GM18505 (cell line): ENCODE results near the gene TRIM46.
"Not testable (repeated sequence)": the region's sequence is repeated elsewhere in the genome, so short reads cannot be mapped to it uniquely, and the experiment has no call there.

Source experiments
- ATAC-seq: cut with Tn5 transposase; IDR thresholded peaks from one replicate; pipeline ENCODE4 v1.9.1; 2021; ENCODE audit not compliant: unreplicated experiment
- POLR2A ChIP-seq: IDR thresholded peaks from 4 replicates; pipeline ENCODE4 v1.6.1; 2011; ENCODE audit warnings: borderline replicate concordance; ENCODE audit not compliant: insufficient read depth, insufficient read length; ENCODE audit errors: extremely low read depth

TRIM46 gene

DNA sequence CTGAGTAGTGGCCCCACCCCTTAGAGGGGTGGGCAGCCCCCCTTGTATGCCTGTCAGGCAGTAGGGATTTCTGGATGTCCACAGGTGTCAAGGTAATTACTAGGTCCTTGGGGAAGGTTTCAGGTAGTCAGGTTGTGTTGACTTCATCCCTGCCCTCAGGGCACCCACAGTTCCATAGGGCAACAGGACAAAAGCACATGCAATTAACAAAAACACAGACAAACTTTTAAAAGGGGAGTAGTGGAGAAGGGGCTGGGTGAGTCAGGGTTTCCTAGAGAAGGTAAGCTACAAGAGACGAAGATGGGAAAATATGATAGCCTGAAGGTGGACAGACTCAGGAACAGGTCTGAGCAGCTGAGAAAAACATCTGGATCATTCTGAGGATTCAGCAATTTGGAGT is 14.7 kb upstream of the TRIM46 start:
- no peak for ATAC-seq
- TF ChIP-seq POLR2A, result no peak

DNA sequence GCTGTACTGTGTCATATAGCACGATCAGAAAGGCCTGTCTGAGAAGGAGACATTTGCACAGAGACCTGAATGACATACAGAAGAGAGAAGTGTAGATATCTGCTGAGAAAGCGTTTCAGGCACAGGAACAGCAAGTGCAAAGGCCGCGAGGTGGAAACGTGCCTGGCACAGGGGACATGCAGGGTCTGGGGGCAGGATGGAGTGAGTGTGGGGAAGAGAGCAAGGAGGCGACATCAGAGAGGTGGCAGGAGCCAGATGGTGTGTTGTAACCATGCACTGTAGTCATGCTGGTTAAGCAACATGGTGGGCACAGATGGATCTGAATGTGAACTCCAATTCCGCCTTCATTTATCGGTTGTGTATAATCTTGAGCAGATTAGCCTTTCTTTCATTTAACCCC is 13.5 kb upstream of the TRIM46 start:
- ATAC-seq, result no peak
- TF ChIP-seq POLR2A, result no peak

DNA sequence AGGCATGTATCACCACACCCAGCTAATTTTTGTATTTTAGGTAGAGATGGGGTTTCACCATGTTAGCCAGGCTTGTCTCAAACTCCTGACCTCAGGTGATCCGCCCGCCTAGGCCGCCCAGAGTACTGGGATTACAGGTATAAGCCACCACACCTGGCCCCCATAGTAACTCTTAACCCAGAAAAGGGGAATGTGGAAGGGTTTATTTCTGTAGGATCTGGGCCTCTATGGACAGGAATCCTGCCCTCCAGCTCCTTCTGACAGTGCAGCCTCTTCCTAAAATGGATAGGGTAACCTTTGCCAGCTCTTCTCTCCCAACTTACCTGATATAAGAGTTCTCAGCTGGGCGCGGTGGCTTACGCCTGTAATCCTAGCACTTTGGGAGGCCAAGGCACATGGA is 11.0 kb upstream of the TRIM46 start:
- not testable (repeated sequence) for ATAC-seq

DNA sequence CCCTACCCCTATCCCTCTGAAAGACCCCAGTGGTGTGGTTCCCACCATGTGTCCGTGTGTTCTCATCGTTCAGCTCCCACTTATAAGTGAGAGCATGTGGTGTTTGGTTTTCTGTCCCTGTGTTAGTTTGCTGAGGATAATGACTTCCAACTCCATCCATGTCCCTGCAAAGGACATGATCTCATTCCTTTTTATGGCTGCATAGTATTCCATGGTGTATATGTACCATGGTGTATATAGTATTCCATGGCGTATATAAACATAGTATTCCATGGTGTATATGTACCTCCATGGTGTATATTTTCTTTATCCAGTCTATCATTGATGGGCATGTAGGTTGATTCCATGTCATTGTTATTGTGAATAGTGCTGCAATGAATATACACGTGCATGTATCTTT is 9.9 kb upstream of the TRIM46 start:
- not testable (repeated sequence) for ATAC-seq

DNA sequence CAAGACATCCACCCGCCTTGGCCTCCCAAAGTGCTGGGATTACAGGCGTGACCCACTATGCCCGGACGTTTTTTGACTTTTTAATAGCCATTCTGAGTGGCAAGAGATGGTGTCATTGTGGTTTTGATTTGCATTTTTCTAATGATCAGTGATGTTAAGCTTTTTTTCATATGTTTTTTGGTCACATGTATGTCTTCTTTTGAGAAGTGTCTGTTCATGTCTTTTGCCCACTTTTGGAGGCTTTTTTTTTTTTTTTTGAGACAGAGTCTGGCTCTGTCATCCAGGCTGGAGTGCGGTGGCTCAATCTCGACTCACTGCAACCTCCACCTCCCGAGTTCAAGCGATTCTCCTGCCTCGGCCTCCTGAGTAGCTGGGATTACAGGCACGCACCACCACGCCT is 9.0 kb upstream of the TRIM46 start:
- not testable (repeated sequence) for ATAC-seq

DNA sequence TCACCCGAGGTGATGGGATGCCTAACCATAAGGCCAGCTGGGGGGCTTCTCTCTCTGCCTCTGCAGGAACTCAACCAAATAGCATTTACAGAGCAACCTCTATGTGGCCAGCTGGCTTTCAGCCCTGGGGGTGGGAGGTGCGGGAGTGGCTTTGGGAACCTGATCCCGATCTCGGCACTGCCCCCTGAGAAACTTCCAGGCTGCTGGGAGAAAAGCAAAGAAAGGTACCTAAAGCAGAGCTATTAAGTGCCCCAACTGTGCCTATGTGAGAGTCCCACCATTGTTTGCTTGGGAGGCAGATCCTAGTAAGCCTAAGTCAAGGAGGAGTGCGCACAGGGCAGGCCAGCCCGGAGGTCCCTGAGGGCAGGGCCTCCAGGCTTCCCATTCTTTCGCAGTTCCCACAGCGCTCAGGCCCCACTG is 7.6 kb upstream of the TRIM46 start:
- TF ChIP-seq POLR2A, result no peak
- ATAC-seq, result no peak

DNA sequence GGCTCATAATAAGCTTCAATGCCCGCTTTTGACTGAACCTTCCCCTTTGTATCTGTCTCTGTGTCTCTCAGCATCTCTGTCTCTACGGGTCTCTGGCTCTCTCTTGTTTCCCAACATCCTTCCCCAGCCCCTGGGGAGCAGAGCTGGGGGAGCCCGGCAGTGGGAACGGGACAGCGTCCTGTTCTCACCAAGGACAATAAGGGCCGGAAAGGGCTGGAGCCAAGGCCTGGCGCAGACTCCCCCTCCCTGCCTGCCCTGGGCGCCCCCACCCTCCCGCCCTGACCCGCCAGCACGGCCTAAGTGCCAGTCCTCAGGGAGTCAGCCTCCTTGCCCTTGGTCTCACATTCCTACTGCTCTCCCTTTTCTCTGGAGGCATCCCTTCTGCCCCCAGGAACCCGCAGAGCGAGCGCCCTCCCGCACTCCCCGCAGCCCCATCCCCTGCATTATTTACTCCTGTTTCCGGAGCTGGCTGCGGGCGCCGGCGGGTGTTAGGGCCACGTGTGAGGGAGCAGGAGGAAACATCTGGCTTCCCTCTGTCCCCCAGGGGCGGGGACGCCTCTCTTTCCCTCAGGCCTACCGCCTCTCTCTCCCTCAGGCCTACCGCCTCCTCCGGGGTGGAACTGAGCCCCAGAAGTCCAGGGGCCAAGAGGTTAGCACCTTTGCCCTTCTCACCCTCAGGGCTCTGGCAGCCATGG is 7.0 kb upstream of the TRIM46 start:
- no peak for TF ChIP-seq POLR2A
- no peak for ATAC-seq

DNA sequence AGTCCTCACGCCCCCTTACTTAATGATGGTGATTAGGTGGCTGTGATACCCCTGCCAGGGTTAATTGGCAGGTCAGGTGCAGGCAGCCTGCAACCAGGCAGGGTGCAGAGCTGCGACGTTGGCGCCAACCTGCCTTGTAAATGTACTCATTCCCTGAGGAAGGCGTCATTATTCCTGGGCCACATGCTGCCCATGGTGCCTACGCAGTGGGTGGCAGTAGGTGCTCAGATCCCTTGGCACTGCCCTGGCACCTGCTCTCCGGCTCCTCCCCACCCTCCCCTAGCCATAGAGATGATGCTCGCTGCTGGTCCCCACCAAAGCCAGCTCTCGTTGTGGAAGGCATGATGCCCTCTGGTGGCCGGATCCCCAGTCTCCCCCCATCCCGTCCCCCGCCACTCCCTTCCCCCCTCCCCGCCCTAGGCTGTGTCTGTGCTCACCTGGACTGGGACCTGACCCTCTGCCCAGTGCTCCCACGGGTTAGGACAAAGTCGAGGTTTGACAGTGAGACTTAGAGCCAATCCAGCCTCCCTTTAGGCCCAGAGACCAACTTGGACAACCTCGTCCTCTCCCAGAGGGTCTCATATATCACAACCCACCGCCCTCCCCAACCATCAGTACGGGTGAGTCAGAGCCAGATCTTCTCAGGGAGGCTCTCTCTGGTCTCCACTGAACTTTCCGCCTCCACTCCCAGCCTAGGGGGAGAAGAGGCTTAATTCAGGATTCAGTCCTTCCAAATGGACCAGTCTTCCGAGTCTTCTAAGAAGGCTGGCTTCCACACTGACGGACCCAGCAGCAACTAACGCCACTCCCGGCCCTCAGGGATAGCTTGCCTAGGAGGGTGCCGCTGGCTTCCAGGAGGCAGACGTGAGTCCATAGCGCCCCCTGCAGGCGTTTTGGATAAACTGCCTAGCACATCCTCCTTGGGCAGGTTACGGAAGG is 6.2 kb upstream of the TRIM46 start:
- no peak for TF ChIP-seq POLR2A
- ATAC-seq, result no peak

DNA sequence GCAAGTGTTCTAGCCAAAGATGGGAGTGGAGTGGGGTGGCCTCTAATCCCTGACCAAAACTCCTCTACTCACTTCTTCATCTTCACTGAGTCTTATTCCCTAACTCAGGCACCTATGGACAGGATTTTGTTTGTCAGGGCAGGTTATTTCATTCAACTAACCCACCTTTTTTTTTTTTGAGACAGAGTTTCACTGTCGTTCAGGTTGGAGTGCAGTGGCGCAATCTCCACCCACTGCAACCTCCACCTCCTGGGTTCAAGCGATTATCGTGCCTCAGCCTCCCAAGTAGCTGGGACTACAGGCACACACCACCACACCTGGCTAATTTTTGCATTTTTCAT is 5.6 kb upstream of the TRIM46 start:
- ATAC-seq, result not testable (repeated sequence)

DNA sequence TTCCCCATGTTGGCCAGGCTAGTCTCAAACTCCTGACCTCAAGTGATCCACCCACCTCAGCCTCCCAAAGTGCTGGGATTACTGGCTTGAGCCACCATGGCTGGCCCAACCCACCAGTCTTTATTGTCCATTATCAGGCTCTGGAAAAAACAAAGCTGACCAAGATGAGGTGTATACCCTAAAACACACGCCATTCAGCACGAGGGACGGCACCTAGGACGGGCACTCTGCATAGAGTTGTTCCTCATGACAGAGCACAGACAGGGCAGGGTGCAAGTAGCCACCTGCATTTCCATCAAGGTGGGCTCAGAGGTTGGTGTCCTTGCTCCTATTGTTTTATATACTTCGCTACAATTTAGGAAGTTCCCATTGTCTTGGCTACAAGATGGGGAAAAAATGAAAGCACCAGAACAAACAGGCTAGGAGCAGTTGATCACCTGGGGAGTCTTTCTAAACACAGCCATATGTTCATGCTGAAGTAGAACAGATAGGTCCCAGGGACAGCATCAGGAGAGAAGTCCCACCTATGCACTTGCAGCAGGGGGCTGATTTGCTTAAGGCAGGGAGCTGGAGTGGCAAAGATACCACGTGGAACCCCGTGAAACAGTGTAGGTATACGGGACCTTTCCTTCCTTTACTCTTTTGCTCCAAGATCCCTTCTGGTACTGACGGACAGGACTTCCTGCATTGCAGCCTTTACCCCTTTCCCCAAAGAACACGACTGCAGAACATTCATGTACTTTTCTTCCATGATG is 5.0 kb upstream of the TRIM46 start:
- no peak for ATAC-seq
- no peak for TF ChIP-seq POLR2A

DNA sequence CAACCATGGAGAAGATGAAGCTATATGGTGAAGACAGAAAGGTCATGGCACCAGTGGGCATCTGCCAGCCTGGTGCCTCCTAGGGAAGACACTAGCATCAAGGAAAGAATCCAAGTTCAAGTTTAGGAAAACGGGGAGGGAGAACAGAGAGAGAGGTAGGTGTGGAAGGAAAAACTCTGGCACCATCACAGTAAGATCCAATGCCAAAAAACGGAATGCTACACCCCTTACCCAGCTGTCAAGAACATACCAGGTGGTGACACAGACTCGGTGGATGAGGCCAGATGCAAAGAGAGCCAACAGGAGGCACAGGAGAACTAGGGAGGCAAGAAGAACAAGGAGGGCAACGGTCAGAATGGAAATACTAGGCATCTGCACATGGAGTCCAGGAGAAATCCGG is 4.1 kb upstream of the TRIM46 start:
- ATAC-seq, result no peak
- no peak for TF ChIP-seq POLR2A

DNA sequence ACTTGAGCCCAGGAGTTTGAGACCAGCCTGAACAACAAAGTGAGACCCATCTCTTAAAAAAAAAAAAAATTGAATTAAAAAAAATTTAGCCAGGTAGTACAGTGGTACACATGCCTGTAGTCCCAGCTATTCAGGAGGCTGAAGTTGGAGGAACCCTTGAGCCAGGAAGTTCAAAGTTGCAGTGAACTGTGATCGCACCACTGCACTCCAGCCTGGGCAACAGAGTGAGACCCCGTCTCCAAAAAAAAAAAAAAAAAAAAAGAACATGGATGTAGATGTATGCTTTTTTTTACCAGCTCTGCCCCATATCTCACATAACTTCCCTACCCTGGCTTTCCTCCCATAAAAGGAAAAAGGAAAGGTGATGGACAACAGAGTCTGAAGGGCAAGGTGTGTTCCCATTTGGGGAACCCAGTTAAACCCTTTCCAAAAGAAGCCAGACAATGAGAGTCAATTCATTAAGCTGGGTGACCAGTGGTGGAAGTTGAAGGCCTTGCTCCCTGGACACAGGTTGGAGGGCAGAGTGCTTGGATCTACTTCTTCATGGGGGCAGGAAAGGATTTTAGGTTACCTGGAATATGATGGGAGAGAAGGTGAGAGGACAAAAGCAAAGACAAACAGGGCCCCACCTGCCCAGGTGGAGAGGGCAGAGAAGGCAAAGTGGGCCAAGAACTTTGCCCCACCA is 3.4 kb upstream of the TRIM46 start:
- no peak for TF ChIP-seq POLR2A
- ATAC-seq, result no peak

DNA sequence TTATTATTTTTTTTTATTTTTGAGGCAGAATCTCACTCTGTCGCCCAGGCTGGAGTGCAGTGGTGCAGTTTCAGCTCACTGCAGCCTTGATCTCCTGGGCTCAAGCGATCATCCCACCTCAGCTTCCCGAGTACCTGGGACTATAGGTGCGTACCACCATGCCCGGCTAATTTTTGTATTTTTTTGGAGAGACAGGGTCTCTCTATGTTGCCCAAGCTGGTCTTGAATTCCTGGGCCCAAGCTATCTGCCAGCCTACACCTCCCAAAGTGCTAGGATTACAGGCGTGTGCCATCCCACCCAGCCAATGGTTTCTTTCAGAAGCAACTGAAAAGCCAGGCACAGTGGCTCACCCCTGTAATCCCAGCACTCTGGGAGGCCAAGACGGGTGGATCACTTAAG is 2.8 kb upstream of the TRIM46 start:
- ATAC-seq, result no peak
- TF ChIP-seq POLR2A, result no peak
